NCI-H1417 treated with DMSO at 0.1 percent for 48 hours (cell line): ENCODE measurements around the gene RPL37A.

Experiments used
- DNase-seq: peaks from one replicate; lab custom pipeline; 2025; lab: John Stamatoyannopoulos, UW

The RPL37A gene

DNA sequence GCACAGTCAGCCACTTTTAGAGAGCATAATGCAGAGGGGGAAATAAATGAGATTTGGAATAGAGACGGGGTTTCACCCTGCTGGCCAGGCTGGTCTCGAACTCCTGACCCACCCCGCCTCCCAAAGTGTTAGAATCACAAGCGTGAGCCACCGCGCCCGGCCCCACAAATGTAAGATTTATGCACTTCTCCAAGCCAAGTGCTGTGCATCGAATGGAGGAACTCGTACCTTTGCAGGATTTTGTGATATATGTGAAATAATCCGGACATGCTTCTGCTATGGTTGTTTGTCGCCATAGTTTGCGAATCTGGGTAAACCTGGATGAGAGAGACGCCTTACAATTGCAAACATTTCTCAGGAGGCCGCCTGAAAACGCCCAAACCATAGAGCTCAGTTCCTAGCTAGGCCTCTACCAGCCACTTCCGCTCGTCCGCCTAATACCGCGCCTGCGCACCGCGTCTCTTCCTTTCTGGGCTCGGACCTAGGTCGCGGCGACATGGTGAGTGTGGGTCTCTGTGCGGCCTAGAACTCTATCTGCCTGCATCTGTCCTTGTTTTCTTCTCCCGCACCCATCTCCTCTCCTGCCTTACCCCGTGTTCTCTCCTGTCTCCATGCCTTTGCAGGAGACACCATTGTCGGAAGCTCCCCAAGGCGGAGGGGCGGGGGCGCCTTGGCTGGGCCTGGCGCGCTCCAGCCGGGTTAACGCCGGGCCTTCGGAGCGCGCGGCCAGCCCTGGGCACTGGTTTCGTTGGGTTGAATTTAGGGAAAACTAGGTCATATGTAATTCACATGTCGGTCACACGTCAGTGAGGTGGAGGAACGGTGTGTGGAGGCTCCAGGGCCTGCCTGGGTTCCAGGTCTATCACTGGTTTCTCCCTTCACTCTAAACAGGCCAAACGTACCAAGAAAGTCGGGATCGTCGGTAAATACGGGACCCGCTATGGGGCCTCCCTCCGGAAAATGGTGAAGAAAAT, at the start of gene RPL37A:
TSS of gene RPL37A (plus strand) at position 466 of the 974 bp plus-strand sequence. CDS start at position 497, 31 bp downstream.
- DNase-seq: peak; percentile 85

DNA sequence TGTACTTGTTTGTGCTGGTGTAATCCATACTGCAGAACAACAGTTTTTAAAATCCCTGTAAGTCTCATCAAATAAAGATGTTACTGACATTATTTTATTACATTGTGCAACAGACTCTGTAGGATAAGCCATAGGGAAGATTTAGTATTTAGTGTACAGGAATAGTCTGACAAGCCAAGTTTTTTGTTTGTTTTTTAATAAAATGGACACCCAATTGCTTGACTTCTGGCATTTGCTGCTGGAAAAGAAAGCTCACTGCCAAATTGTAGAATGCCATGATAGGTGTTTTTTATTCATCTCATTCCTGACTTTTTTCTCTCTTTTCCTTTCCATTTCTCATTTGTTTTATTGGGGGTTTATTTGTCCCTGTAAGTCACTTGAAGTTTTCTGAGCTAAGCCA, 48.3 kb upstream of the RPL37A start:
- no peak for DNase-seq

- no peak for DNase-seq
Measured at GRCh38 chr2:216450784-216451183, 47.9 kb upstream of the RPL37A start.

DNA sequence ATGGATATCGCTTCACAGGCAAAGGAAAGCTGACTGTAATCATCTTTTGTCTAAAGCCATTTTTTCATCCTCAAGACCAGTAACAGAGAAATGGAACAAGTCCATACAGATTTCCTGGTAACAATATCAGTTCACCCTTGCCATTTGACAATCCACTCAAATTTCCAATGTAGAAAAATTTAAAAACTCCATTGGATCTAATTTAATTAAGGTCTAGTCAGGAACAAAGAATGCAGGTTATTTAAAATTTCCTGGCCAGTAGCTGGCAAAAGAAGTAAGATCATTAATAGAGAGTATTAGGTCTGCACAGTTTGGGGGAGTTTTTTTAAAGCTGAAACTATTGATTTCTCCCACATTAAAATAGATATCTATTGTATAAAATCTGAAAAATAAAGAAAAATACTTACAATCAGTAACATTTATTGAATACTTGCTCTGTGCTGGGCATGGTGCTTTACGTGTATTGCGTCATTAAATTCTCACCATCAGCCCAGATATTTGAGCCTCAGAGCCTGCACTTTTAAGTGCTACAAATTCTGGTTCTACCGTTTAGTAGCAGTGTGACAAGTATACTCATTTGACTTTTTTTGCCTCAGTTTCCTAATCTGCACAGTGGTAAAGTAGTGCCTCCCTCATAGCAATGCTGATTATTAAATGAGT, 44.6 kb upstream of the RPL37A start:
- no peak for DNase-seq

- no peak for DNase-seq
Measured at GRCh38 chr2:216463148-216463547, 35.5 kb upstream of the RPL37A start.

GRCh38 chr2:216464104-216464720, 34.4 kb upstream of the RPL37A start:
- DNase-seq: no peak

- no peak for DNase-seq
Measured at GRCh38 chr2:216465579-216466195, 33.0 kb upstream of the RPL37A start.

DNA sequence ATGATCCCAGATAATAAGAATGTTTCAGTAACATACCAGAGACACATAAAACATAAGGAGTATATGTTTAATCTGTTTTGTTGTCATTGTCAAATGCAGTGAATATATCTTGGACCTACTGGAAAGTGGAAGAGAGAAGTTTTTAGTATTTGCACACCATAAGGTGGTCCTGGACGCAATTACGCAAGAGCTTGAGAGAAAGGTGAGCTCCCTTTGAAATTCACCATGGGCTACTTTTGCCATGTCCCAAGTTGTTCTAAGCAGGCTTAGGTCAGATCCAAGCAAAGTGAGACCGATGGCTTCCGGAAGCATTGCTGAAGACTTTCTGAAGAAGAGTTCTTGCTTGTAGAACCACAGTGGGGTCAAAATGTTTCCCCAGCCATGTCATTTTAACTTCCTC, 30.8 kb upstream of the RPL37A start:
- no peak for DNase-seq

DNA sequence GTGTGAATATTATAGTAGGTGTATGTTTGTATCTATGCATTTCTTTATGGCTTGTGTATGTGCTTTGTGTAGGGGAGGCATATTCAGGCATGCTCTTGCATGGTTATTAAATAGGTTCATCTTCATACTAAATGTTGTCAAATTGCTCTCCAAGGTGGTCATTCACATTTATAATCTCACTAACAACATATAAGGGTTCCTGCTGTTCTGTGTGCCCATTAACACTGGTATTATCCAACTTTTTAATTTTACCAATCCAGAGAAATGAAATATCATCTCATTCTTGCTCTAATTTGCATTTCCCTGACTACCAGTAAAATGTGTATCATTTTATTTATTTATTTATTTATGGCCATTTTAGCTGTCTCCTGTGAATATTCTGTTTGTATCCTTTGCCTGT, 29.0 kb upstream of the RPL37A start:
- DNase-seq: no peak

GRCh38 chr2:216473187-216473586, 25.5 kb upstream of the RPL37A start:
- DNase-seq: no peak

- DNase-seq: no peak
Measured at GRCh38 chr2:216474925-216475670, 23.5 kb upstream of the RPL37A start.

GRCh38 chr2:216475767-216476166, 22.9 kb upstream of the RPL37A start:
- DNase-seq: no peak

DNA sequence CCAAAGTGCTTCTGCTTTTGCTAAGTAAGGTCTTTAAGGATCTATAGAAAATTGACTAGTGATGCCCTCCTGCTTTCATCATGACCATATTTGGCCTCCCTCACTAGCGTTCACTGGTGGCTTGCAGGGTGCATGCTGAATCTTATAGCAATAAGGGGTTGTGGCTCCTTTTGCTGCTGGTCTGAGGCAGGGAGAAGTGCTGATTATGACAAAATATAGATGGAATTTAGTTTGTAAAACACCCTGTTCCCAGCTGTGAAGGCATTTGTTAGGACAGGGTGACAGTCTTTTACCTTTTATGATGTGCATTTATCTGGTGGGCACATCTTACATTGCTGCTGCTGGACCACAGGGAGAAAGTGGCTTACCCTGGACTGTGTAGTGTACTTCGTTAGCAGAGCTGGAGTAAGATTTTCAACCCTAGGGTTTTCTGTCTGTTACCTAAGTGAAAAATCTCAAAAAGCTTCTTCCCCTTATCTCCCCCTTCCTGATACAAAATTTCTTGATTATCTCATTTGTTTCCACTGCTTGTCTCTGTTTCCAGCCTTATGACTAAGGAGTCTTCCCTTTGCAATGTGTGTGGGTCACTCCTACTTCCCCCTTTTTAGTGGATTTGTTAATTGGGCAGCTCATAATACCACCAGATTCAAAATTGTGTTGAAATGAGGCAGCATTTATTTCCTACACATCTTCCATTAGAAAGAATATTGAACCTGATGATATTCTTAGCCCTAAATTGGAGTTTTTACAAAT, 21.2 kb upstream of the RPL37A start:
- DNase-seq: no peak

DNA sequence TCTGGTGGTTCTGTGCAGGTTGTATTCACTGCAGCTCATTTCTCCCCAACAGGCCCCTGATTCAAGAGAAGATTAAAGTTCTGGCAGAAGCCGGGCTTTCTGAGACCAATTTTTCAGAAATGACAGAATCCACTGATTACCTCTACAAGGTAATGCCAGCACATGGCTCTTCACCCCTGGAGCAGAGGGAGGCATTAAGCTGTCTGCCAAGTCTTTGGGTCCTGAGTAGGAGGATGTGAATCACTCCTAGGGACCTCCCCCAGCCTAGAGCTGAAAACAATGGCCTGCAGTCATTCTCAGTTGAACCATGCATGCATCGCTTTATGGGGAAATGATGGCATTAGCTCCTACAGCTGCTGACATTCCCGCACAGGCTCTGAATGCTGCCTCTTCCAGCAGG, 20.5 kb upstream of the RPL37A start:
- DNase-seq: no peak

- no peak for DNase-seq
Measured at GRCh38 chr2:216478791-216479190, 19.9 kb upstream of the RPL37A start.

GRCh38 chr2:216480221-216480620, 18.4 kb upstream of the RPL37A start:
- DNase-seq: no peak

DNA sequence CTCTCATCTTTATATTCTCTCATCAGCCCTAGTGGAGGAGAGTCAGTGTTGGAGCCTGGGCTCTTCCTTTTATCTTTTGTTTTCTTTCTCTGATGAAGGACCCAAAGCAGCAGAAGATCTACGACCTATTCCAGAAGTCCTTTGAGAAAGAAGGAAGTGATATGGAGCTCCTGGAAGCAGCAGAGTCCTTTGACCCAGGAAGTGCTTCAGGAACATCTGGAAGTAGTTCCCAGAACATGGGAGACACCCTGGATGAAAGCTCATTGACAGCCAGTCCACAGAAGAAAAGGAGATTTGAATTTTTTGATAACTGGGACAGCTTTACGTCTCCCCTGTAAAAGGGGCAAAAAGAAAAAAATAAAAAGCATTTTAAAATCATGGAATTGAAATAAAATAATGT, 16.0 kb upstream of the RPL37A start:
- no peak for DNase-seq

DNA sequence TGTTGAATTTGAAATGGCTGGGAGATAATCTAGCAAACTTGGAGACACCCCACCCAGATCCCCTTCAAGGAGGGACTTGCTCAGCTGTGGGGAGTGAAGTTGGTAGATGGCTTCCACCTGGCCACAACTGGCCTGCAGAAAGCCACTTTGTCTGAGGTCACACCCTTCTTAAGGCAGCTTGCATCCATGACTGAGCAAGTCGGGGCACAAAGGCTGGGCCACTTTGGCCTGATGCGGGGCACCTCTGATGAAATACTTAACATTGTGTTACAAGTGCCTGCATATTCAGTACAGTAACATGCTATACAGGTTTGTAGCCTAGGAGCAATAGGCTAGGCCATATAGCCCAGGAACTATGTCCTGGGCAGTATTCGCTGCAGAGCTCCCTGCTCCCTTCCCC, 13.4 kb upstream of the RPL37A start:
- no peak for DNase-seq

DNA sequence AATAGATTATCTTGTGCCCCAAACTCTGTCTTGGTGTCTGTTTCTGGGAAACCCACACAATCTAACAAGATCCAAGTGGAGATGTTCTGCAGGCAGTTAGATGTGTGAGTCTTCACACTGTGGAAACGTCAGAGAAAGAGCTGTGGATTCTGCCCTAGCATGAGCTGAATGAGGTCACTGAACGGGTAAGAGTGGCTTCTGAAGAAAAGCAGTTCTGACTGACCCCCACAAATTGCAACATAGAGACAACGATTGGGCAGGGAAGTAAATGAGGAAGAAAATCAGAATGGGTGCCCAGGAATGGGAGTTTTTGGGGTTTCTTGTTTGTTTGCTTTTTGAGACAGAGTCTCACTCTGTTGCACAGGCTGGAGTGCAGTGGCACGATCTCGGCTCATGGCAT, 12.9 kb upstream of the RPL37A start:
- DNase-seq: no peak

GRCh38 chr2:216486271-216486670, 12.4 kb upstream of the RPL37A start:
- DNase-seq: no peak

- no peak for DNase-seq
Measured at GRCh38 chr2:216486708-216487107, 11.9 kb upstream of the RPL37A start.
